Measurements from ENCODE around the gene RIMS4.

- TF ChIP-seq CTCF (IDR thresholded peaks at IDR 0.05) (no peak), EP300 (IDR thresholded peaks at IDR 0.05) (no peak), POLR2A (IDR thresholded peaks at IDR 0.05) (no peak)
Measured at GRCh38 chr20:44720997-44721784, 89.2 kb downstream of the RIMS4 start.

Data from ovary (tissue), 3 donors.